Measurements from ENCODE around the gene CAMTA1.
"Not testable (repeated sequence)": the region's sequence is repeated elsewhere in the genome, so short reads cannot be mapped to it uniquely, and the experiment has no call there.

The CAMTA1 gene

DNA sequence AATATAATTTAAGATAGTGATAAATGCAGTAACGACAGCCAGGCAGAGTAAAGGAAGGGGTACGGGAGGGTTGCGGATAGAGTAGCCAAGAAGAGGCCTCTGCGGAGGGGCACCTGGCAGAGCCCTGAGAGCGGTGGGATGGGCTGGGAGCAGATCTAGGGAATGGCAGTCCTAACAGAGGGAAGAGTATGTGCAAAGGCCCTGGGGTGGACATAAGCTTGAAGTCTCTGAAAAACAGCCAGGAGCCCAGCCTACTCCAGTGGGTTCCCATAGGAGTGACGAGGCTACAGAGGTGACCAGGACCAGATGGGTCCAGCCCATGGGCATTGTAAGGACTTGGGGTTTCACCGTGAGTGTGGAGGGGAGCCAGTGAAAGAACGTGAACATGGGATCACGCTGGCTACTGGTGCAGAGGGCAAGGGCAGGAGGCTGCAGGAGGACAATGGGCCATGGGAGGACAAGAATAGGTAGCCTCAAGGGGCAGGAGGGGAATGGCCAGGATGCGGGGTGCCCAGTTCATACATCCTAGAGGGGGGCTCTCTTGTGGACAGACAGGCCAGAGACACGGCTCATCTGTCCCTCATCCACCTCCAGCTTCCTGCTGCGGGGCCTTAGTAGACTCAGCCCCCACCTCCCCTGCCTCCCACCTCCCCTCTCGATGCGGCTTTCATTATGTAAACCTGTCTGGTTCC is 800.1 kb downstream of the CAMTA1 start:
- no peak for DNase-seq (ENCODE audit: low read depth, low spot score)

DNA sequence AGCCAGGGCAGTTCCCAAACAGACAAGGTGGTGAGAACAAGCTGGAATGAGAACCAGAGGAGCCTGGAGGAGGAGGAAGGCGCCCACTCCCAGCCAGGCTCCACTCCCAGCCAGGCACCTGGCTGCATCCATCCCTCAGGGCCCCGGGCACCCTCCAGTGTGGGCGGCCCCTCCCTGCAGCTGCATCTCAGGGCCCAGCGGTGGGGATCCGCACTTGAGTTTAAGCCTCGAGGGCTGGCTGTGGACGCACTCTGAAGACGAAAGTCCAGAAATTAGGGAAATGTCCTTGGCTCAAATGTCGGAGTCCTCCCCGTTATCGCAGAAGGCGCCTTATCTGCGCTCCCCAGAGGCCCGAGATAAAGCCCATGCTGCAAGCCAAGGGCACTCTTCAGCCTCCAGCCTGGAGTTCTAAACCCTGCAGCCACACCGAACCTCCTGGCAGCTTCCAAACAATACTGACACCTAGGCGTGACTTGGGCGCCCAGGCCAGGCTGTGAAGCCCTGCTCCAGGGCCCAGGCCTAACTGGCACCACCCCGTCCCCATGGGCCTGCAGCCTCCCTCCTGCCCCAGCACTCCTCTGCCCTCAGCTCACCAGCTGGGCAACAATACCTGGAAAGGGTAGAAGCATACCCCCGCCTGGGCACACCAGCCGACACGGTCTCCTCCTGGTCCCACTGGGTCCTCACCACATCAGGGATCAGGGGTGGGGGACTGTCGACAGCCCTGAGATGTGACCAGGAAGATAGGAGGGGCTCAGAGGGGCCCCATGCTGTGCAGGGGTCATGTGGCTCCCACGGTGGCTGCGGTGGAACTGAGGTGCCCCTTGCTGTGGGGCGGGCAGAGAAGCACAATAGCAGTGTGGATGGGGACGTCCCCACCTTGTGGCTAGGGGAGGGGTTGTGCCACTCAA is 801.0 kb downstream of the CAMTA1 start:
- no peak for DNase-seq (ENCODE audit: low read depth, low spot score)

DNA sequence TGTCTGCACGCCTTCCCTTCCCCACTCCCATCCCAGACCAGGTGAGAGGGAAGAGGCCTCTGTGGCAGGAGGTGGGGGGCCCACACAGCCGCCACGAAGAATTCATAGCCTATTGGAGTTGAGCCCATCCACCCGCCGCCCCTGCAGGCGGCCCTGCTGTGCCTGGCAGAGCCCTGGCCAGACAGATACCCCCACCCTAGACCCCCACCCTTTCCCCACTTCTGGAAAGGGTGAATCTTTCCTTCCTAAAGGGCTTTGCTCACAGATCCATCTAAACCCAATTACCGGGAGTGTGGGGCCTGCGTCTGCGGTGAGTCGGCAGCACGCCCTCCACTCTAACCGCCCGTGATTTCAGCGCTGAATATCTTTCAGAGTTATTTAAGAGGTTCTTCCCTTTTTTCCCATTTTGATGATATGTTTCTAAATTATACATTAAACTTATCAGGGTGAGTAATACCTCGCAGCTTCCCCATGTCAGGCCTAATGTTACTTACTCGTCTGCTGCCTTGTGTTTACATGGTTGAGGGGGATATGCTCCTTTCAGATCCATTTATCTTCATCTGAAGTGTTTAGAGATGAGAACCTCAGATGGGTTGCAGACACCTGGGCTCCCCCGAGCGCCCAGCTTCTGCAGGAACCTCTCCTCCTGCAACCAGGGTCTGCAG is 802.0 kb downstream of the CAMTA1 start:
- DNase-seq (ENCODE audit: low read depth, low spot score), result no peak

DNA sequence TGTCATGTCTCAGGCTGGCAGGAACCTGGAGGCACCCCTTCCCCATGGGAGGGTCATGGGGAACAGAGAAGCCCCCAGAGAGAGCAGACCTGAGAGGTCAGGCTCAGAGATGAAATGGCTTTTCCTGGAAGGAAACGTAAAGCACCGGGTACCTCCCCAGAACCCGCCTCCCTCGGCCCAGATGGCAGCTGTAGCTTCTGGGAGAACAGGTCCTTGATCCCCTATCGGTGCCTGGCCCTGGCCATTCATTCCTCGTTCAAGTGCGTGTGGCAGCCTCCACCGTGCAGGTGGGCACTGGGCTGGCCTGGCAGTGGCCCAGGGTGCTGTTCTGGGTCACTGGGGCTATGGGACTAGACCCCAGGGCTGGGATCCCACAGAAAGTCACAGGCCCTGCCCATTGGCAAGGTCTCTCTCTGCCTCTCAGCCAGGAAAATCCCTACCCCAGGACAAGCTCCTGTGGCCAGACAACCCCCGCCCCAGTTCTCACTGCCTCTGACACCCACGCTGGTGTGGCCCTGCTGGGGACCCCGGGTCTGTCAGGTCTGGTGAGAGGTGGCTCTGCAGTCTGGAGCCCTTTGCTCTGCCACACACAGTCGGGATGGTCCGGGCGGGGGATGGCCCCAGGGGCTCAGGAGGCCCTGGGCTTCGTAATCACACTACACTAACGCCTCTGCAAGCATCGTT is 802.7 kb downstream of the CAMTA1 start:
- no peak for DNase-seq (ENCODE audit: low read depth, low spot score)

DNA sequence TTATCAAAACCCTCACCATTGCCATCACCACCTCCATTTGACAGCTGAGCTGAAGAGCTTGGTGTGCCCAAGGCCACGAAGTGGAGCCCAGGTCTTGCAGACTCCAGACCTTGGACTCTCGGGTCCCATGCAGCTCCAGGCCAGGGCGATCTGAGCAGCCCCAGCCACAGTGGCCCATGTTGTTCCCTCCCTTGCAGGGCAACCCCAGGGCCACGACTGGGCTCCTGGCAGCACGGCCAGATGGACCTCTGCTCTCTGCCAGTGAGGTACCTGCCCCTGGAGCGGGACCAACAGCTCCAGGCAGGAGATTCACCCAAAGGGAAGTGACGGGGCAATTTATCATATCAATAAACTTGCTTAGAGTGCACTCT is 803.2 kb downstream of the CAMTA1 start:
- DNase-seq (ENCODE audit: low read depth, low spot score), result no peak

DNA sequence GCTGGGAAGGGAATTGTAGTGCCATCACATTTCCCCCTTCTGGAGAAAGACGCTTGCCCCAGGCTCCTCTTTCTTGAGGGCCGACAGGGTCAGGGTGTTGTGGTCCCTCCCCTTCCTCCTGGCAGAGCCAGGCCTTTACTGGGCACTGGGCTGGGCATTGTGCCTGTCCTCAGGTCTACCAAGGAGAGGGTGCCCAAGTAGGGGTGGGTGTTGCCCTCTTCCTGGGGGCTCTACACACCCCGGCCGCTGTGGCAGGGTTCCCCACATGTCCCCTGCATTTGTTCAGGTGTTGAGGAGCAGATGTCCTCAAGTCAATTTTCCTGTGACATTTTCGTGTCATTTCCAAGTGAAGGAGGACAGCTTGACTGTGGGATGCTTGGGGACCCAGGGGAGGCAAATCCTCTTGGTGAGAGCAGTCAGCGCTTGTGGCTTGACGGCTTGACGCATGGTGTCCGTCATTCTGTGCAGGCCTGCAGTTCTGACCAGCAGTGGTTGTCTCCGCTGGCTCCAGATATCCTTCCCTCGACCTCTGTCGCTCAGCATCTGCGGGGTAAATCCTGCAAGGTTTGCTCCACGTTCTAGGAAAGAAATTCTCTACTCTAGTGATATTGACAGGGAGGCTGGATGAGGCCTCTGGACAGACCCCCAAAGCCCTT is 804.0 kb downstream of the CAMTA1 start:
- DNase-seq (ENCODE audit: low read depth, low spot score), result no peak

DNA sequence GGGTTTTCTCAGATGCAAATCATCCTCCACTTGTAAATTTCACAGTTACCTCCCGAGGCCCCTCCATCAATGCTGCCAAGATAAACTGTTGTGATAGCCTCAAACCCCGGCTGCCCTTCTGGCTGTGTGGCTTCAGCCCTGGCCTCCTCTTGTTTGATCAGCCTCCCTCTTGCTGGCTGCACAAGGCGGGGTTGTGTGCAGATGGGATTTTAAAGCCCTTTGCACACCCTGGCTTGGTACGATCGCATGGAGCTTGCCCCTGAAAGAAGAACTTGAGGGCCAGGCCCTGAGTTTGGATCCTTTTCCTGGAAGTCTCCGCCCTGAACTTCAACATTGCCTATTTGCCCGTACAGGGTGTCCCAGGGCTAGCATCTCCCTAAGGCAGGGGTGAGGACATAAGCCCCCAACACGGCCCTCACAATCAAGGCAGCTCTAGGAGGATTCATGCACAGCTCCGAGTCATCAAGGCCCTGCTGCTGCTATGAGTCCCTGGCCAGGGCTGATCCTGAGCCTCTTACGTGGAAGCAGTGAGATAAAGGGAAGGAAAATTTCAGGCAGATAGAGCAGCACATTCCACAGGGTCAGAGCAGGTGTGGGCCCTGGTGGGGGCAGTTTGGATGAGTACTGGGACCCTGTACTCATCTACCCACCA is 804.6 kb downstream of the CAMTA1 start:
- no peak for DNase-seq (ENCODE audit: low read depth, low spot score)

DNA sequence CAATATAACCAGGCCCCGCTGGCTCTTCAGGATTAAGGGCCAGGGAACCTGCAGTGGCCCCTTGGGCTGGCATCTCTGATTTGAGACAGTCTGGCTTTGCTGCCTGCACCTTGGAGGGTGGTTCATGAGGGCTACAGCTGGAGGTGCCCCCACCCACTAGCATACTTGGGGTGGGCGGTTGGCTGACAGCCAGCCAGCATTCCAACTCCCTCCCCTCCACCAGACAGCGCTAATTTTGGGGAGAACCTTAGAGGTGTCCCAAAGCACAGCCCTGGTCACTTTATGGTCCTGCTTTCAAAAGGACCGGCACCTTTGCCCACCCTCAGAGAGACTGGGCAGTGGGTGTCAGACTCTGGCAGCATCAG is 805.2 kb downstream of the CAMTA1 start:
- no peak for DNase-seq (ENCODE audit: low read depth, low spot score)

DNA sequence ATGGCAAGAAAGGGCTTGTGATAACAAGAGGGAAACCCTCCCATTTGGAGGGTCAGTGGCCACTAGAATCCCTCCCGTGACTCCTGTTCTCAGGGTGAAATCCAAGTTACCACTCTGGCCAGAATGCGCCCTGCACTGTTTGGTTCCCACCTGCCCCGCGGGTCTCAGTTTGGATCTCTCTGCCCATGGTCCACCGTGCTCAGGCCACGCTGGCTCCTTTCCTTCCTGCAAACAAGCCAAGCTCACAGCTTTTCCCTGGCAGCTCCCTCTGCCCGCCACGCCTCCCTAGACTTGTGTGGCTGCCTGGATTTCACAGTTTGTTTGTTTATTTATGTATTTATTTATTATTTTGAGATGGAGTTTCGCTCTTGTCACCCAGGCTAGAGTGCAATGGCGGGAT is 806.3 kb downstream of the CAMTA1 start:
- no peak for DNase-seq (ENCODE audit: low read depth, low spot score)

DNA sequence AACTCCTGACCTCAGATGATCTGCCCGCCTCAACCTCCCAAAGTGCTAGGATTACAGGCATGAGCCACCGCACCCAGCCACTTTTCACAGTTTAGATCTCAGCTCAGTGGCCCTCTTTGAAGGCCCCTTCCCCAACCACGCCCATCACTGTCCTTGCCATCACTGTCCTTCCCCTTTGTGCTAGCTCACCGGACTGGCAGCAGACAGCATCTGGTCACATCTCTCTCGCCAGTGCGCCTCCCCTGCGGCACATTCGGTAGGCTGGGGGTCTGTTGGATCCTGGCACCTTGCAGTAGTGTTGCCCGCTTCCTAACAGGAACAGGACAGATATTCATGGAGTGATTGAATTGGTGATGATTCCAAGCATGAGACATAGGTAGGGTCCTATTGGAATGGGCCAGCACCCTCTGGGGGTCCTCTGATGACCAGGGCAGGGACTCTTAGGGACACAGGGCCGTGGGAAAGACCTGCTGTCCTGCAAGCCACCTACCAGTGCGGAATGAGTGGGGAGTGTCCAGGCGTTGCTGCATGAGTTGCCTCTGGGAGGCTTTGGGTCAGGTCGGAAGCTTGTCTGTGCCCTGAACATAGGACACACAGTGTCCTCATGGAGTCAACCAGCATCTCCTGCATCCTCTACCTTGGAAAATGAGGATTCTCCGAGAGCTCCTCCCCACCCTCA is 807.0 kb downstream of the CAMTA1 start:
- DNase-seq (ENCODE audit: low read depth, low spot score), result no peak

DNA sequence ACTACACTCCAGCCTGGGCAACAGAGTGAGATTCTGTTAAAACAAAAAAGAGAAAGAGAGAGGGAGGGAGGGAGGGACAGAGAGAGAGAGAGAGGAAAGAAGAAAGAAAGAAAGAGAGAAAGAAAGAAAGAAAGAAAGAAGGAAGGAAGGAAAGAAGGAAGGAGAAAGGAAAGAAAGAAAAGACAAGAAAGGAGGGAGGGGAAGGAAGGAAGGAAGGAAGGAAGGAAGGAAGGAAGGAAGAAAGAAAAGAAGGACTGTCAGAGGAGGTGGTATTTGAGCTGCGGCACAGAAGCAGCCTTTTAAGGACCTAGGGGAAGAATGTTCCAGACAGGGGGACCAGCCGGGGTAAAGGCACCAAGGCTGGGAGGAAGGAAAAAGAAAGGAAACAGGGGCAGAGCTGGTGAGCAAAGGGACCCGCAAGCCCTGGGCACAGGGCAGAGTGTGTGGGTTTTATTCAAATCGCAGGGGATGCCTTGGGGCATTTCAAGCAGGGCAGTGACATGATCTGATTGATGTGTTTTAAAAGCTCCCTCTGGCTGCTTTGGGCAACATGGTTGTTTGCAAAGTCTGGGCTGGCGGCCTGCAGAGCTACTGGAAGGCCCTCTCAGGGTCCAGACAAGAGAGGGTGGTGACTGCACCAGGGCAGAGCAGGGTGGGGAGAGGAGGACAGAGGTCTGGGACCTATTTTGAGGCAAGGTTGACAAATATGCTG is 808.9 kb downstream of the CAMTA1 start:
- no peak for DNase-seq (ENCODE audit: low read depth, low spot score)

DNA sequence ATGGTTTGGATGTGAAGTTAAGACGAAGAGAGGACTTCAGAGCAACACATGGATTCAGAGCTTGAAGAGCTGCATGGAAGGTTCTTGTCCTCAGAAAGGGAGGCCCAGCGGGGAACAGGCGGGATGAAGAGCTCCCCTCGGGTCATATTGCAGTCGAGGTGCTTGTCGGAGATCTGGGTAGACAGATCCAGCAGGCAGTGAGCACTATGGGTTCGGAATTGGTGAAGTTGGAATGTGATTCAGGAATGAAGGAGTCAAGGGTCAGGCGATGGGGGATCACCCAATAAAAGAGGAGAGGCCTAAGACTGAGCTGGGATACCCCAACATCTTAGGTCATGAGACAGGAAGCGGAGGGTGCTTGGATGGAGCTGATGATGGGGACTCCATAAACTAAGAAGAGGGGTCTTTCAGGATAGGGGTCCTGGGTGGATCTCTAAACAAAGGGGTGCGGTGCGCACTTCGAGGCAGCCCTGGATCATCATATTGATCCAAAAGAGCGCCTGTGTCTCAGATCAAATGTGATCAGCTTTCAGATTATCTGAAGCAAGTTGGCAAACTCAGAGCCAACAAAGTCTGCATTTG is 809.6 kb downstream of the CAMTA1 start:
- no peak for DNase-seq (ENCODE audit: low read depth, low spot score)

DNA sequence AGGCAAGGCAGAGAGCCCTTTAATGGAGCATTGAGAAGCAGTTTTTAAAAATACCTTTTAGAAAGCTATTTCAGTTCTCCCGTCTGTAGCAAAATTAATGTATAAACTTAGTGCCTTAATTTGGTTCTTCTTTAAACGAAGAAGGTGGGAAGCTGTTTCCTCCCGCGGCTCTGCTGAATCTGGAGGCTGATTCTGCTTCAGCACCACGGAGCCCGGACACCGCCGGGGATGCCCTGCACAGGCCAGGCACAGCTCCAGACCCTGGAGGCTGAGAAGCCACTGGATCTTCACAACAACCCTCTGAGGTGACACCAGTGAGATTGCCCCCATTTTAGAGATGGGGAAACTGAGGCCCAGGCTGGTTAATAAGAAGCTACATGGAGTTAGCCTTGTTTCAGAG is 810.1 kb downstream of the CAMTA1 start:
- no peak for DNase-seq (ENCODE audit: low read depth, low spot score)

DNA sequence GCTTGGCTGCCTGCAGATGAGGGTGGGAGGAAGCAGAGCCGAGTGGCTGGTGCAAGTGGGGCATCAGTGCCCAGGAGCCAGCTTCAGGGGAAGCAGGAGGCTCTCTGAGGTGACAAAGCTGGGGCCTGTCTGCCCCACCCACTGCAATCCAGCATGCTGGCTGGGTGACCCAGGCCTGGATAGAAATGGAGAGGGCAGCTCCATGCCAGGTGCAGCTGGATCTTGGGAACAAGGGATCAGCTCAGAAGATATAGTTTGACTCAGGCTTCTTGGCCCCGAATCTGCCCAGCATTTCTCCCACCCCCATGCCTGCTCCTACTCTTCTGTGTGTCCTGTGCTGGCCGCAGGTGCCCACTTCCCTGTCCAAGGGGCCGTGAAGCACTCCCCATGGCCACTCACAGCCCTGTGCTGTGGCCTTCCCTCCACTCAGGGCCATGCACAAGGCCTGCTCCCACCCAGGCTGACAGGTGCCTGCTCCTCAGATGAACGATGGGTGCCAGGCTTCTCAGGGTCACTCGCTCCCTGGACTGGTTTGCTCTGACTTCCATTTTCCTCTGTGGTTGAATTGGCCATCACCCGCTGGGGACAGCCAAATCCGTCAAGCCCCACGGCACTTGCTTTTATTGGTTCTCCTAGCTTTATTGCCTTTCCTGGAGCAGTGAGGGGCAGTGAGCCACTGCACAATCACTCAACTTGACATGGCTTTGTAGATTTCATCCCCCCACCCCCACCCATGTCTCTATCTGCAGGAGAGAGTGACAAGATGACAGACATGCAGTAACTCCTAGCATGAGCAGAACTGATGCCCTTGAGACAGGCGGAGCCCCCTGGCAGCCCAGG is 811.1 kb downstream of the CAMTA1 start:
- no peak for DNase-seq (ENCODE audit: low read depth, low spot score)

DNA sequence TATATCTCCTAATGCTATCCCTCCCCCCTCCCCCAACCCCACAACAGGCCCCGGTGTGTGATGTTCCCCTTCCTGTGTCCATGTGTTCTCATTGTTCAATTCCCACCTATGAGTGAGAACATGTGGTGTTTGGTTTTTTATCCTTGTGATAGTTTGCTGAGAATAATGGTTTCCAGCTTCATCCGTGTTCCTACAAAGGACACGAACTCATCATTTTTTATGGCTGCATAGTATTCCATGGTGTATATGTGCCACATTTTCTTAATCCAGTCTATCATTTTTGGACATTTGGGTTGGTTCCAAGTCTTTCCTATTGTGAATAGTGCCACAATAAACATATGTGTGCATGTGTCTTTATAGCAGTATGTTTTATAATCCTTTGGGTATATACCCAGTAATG is 812.8 kb downstream of the CAMTA1 start:
- not testable (repeated sequence) for DNase-seq (ENCODE audit: low read depth, low spot score)

DNA sequence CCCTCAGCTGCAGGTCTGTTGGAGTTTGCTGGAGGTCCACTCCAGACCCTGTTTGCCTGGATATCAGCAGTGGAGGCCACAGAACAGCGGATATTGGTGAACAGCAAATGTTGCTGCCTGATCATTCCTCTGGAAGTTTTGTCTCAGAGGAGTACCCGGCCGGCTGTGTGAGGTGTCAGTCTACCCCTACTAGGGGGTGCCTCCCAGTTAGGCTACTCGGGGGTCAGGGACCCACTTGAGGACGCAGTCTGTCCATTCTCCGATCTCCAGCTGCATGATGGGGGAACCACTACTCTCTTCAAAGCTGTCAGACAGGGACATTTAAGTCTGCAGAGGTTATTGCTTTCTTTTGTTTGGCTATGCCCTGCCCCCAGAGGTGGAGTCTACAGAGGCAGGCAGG is 819.7 kb downstream of the CAMTA1 start:
- DNase-seq (ENCODE audit: low read depth, low spot score), result not testable (repeated sequence)

DNA sequence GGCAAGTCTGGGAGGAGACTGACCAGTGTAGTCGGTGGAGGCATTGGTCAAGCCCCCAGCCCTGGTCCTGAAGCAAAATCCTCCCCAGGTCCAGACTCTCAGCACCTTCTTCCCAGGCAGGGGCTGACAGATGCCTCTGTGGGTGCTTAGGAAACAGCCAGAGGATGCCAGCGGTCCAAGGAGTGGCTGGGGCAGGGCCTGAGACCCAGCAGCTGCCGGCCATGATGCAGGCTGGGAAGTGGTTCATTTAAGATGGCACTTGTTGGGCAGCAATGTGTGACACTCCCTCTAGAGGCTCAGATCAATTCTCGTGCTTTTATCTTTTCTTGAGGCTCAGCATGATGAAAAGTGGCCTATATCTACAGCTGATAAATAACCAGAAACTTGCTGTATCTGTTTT is 820.8 kb downstream of the CAMTA1 start:
- DNase-seq (ENCODE audit: low read depth, low spot score), result no peak

DNA sequence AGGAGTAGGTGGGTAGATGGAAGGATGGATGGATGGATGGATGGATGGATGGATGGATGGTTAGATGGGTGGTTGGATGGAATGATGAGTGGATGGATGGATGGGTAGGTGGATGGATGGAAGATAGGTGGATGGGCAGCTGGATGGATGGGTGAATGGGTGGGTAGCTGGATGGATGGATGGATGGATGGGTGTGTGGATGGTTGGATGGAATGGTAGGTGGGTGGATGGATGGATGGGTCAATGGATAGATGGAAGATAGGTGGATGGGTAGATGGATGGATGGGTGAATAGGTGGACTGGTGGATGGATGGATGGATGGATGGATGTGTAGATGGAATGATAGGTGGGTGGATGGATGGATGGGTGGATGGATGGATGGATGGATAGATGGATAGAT is 821.8 kb downstream of the CAMTA1 start:
- DNase-seq (ENCODE audit: low read depth, low spot score), result no peak

Data from iPS DF 19.7 (cell line).